HL-60 (cell line): ENCODE data around the gene BOK.

Experiments
- CTCF ChIP-seq: IDR thresholded peaks from one replicate; pipeline ENCODE4 v1.5.1; 2011; ENCODE audit warnings: low read length, control low read depth, inconsistent platforms; ENCODE audit not compliant: insufficient read depth
- GABPA ChIP-seq: IDR thresholded peaks from 2 replicates; pipeline ENCODE4 v1.6.1; 2012; ENCODE audit warnings: low read depth
- POLR2AphosphoS5 ChIP-seq: IDR thresholded peaks from 2 replicates; pipeline ENCODE4 v1.6.1; 2012; ENCODE audit warnings: low read depth
- SPI1 ChIP-seq: IDR thresholded peaks from 2 replicates; pipeline ENCODE4 v1.6.1; 2012; ENCODE audit warnings: low read depth, mild to moderate bottlenecking, borderline replicate concordance
- TF ChIP-seq, protein P1 (sequence below): IDR thresholded peaks from 2 replicates; pipeline ENCODE4 v1.6.1; 2012; ENCODE audit warnings: low read depth; ENCODE audit not compliant: insufficient replicate concordance

GRCh38 chr2:241530571-241530970, 28.0 kb upstream of the BOK start:
- TF ChIP-seq CTCF (no peak), POLR2AphosphoS5 (no peak), SPI1 (no peak), GABPA (no peak)
- TF ChIP-seq, protein P1, sequence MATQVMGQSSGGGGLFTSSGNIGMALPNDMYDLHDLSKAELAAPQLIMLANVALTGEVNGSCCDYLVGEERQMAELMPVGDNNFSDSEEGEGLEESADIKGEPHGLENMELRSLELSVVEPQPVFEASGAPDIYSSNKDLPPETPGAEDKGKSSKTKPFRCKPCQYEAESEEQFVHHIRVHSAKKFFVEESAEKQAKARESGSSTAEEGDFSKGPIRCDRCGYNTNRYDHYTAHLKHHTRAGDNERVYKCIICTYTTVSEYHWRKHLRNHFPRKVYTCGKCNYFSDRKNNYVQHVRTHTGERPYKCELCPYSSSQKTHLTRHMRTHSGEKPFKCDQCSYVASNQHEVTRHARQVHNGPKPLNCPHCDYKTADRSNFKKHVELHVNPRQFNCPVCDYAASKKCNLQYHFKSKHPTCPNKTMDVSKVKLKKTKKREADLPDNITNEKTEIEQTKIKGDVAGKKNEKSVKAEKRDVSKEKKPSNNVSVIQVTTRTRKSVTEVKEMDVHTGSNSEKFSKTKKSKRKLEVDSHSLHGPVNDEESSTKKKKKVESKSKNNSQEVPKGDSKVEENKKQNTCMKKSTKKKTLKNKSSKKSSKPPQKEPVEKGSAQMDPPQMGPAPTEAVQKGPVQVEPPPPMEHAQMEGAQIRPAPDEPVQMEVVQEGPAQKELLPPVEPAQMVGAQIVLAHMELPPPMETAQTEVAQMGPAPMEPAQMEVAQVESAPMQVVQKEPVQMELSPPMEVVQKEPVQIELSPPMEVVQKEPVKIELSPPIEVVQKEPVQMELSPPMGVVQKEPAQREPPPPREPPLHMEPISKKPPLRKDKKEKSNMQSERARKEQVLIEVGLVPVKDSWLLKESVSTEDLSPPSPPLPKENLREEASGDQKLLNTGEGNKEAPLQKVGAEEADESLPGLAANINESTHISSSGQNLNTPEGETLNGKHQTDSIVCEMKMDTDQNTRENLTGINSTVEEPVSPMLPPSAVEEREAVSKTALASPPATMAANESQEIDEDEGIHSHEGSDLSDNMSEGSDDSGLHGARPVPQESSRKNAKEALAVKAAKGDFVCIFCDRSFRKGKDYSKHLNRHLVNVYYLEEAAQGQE: no peak
